Fibroblast of mammary gland (primary cell): ENCODE data around the gene RAB40B.

ENCODE experiments used
- DNase-seq: peaks from one replicate; pipeline ENCODE4 v3.0.0-alpha.2; 2010; ENCODE audit warnings: low read depth
- H3K4me3 ChIP-seq: 2 replicates; pipeline ENCODE4 v1.5.1; 2011; ENCODE audit warnings: low read depth, mild to moderate bottlenecking, low read length, moderate library complexity; ENCODE audit not compliant: control insufficient read depth
- CTCF ChIP-seq: conservative IDR thresholded peaks from 2 replicates; pipeline ENCODE4 v1.5.1; 2011; ENCODE audit warnings: low read depth, low read length, inconsistent platforms; ENCODE audit not compliant: control insufficient read depth, insufficient read depth

Gene RAB40B

GRCh38 chr17:82703036-82703745, 4.7 kb upstream of the RAB40B start:
- DNase-seq, result no peak
- no peak for TF ChIP-seq CTCF
- no peak overlapping the region for H3K4me3 ChIP-seq

GRCh38 chr17:82702231-82702927, 3.9 kb upstream of the RAB40B start:
- no peak for TF ChIP-seq CTCF
- H3K4me3 ChIP-seq, result no peak overlapping the region
- DNase-seq, result no peak

GRCh38 chr17:82699551-82699950, 1.1 kb upstream of the RAB40B start:
- no peak for TF ChIP-seq CTCF
- no peak for DNase-seq
- no peak overlapping the region for H3K4me3 ChIP-seq

GRCh38 chr17:82698974-82699442, 510 bp upstream of the RAB40B start:
- peak overlapping the region; percentile 53 for H3K4me3 ChIP-seq
- no peak for TF ChIP-seq CTCF
- no peak for DNase-seq

- peak overlapping the region; percentile 52 for H3K4me3 ChIP-seq
- no peak for TF ChIP-seq CTCF
- DNase-seq, result no peak
These were observed 762 bp downstream of the RAB40B start for GRCh38 chr17:82697808-82698064.

- no peak for DNase-seq
- TF ChIP-seq CTCF, result no peak
- peak overlapping the region; percentile 52 for H3K4me3 ChIP-seq
These were observed 1.3 kb downstream of the RAB40B start for GRCh38 chr17:82696916-82697807.
